C4-2B (cell line): ENCODE results near the gene BICRA.

Experiments
- H3K27ac ChIP-seq: fragments of 450-650 bp; 2 replicates; pipeline ENCODE4 v1.5.1; 2017
- CTCF ChIP-seq: fragments of 450-650 bp; conservative IDR thresholded peaks from 2 replicates; pipeline ENCODE4 v1.5.1; 2017; ENCODE audit warnings: mild to moderate bottlenecking
- ZFX ChIP-seq: fragments of 450-650 bp; IDR thresholded peaks from 2 replicates; pipeline ENCODE4 v1.6.1; 2017

BICRA gene

GRCh38 chr19:47742634-47743033 lies 133.7 kb downstream of the BICRA start:
- H3K27ac ChIP-seq, result peak overlapping the region; percentile 88
- TF ChIP-seq CTCF, result no peak
- no peak for TF ChIP-seq ZFX

GRCh38 chr19:47745010-47745901 lies 136.3 kb downstream of the BICRA start, which contains the start of gene NOP53:
NOP53 (plus strand) TSS chr19:47745546; CDS start chr19:47745560, 14 bp downstream.
- TF ChIP-seq ZFX (no peak), CTCF (no peak)
- H3K27ac ChIP-seq, result peak within 1 kb of the TSS; percentile 88

- H3K27ac ChIP-seq, result peak overlapping the region; percentile 88
These were observed 137.2 kb downstream of the BICRA start for GRCh38 chr19:47746129-47746528.

GRCh38 chr19:47749326-47749725 lies 140.4 kb downstream of the BICRA start:
- TF ChIP-seq ZFX, result no peak
- no peak overlapping the region for H3K27ac ChIP-seq

GRCh38 chr19:47750752-47751151 lies 141.8 kb downstream of the BICRA start:
- no peak for TF ChIP-seq CTCF
- TF ChIP-seq ZFX, result no peak
- no peak overlapping the region for H3K27ac ChIP-seq

GRCh38 chr19:47752440-47753211 lies 143.7 kb downstream of the BICRA start:
- H3K27ac ChIP-seq, result no peak overlapping the region
- TF ChIP-seq ZFX (no peak), CTCF (no peak)
